ENCODE results near the gene CCDC51. TPM values are rescaled to one million over a fixed set of nuclear protein-coding genes. Genes with fewer than 3 reads are reported as not detected.

CCDC51 gene
- total and polyA plus RNA-seq, 2 of the 13 experiments (the other 11 are each of a cell fraction or from before 2014, with no cell fraction given) = 18.1 to 29.4 TPM

DNA sequence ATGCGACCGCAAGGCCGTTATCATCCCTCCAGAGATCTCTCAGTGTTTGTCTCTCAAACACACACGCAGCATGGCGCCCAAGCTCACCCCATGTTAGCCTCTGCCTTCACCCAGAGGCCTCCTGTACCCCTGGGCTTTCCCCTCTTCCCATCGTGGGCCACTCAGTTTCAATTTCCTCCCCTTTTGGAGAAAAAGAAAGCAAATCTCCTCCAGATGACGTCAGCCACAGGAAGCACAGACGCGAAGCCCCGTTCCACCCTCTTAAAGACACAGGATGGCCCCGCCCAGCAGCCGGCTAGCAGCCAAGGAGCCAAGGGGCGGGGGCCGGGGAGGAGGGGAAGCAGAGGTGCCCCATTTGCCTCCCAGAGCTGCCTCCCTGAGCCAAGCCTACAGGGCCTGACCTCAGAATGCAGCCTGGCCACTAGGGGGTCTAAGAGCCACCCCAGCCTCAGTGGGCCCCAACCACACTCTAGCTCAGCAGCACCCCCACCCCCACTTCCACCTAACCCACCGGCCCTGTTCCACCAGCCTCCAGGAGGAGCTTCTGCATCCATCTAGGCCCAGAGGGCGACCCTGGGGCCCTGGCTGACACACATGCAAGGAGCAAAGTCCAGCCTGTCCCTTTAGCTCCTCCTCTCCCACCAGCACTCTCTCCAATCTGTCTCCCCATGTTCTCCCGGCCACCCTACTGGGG is 33.2 kb upstream of the CCDC51 start (continued):
- TF ChIP-seq SKIL (CRISPR knock-in tag; IDR thresholded peaks at IDR 0.05; ENCODE audit: borderline replicate concordance) = no peak
- no peak for TF ChIP-seq PRMT3 (CRISPR knock-in tag; IDR thresholded peaks at IDR 0.05; ENCODE audit: borderline replicate concordance, low read depth)
- TF ChIP-seq TOE1 (CRISPR knock-in tag; IDR thresholded peaks at IDR 0.05) = peak; percentile 94; the same call in 1 of the 2 replicates
- TF ChIP-seq ZNF670 (CRISPR knock-in tag; IDR thresholded peaks at IDR 0.05; ENCODE audit: borderline replicate concordance) = no peak; the same call in 1 of the 2 replicates
- TF ChIP-seq ZNF761 (CRISPR knock-in tag; conservative IDR thresholded peaks at IDR 0.05) = no peak
- TF ChIP-seq KLF9 (CRISPR knock-in tag; IDR thresholded peaks at IDR 0.05; ENCODE audit: low read depth) = no peak
- no peak for TF ChIP-seq JARID2 (CRISPR knock-in tag; IDR thresholded peaks at IDR 0.05; ENCODE audit: insufficient replicate concordance)
- TF ChIP-seq ARID4A (CRISPR knock-in tag; IDR thresholded peaks at IDR 0.05; ENCODE audit: borderline replicate concordance) = peak; percentile 68
- no peak for TF ChIP-seq DR1 (CRISPR knock-in tag; IDR thresholded peaks at IDR 0.05)
- TF ChIP-seq FOSL1 (CRISPR knock-in tag; IDR thresholded peaks at IDR 0.05; ENCODE audit: borderline replicate concordance) = no peak
- TF ChIP-seq, protein P1, sequence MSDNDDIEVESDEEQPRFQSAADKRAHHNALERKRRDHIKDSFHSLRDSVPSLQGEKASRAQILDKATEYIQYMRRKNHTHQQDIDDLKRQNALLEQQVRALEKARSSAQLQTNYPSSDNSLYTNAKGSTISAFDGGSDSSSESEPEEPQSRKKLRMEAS (IDR thresholded peaks at IDR 0.05) = peak; percentile 57
- TF ChIP-seq PRDM10 (CRISPR knock-in tag; IDR thresholded peaks at IDR 0.05; ENCODE audit: low read depth) = peak; percentile 82; the same call in 1 of the 2 replicates
- TF ChIP-seq GMEB2 (CRISPR knock-in tag; IDR thresholded peaks at IDR 0.05; ENCODE audit: low read depth) = no peak
- TF ChIP-seq NCOR1 (IDR thresholded peaks at IDR 0.05; ENCODE audit: borderline replicate concordance, low read length) = peak; percentile 88; the same call in 1 of the 2 replicates
- no peak for TF ChIP-seq ZNF616 (CRISPR knock-in tag; IDR thresholded peaks at IDR 0.05; ENCODE audit: low read depth)
- no peak for TF ChIP-seq REXO4 (CRISPR knock-in tag; IDR thresholded peaks at IDR 0.05; ENCODE audit: borderline replicate concordance)

Measured in HepG2 (cell line).